ENCODE results near the gene ST7L. TPM values are rescaled to one million over a fixed set of nuclear protein-coding genes. Genes with fewer than 3 reads are reported as not detected.

Gene ST7L
- total RNA-seq, 1 donor from 2014 or later: 18.8 TPM

GRCh38 chr1:112618114-112618720 lies 724 bp downstream of the ST7L start:
- no peak for DNase-seq (ENCODE audit: low spot score)

- no peak for DNase-seq (ENCODE audit: low spot score)
These were observed 4.4 kb downstream of the ST7L start for GRCh38 chr1:112614460-112615065.

DNA sequence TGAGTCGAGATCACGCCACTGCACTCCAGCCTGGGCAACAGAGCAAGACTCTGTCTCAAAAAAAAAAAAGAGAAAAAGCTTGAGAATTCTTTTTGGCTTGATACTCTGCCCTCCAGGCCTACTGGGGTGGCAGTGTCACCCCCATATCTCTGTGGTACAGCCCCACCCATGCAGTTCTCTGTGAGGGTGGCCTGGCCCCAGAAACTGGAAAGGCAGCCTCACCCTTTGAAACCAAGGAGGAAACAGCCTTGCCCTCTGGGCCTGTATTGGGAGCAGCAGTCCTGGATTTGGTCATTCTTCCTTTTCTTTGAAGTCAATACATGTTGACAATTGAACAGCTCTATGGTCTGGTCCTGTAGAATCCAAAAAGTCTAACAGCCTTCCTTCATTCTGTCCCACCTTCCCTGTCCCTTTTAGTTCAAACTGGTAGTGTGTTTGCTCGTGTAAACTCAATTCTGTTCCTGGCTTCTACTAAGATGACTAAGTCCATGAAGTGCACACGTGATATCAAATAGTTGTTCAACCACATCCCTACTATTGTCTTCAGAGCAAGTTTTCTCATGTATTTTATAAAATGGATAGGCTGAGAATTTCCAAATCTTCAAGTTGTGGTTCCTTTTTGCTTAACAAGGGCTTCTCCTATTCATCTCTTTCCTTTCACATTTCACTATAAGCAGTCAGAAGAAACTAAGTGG lies 13.2 kb downstream of the ST7L start:
- DNase-seq (ENCODE audit: low spot score): no peak

DNA sequence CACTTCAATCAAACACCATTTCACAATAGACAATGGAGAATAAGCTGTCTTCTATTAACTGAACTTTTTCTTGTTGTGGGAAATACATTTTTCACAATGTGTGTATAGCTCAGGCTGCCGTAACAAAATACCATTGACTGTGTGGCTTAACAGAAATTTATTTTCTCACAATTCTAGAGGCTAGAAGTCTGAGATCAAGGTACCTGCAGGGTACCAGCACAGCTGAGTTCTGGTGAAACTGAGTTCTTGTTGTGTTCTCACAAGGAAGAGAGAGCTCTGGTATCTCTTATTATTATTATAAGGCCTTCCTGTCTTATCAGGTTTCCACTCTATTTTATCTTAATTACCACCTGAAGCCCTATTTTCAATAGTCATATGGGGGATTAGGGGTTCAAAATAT lies 15.4 kb downstream of the ST7L start:
- DNase-seq (ENCODE audit: low spot score): no peak

DNA sequence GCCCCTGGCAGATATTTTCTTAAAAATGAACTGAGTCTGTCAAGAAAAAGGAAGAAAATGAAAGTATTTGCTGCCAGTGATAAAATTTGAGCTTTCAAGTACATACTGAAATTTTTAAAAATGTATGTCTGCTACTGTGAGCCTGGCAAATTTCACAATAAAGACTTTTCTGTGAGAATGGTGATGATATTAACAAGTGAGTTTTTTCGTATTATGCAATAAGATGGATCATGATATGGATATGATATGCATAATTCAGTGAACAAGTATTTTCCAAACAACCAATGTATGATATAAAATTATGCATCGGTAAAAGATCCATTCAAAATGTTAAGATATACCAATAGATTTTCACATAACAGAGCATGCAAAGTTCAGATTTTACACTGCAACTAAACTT lies 15.9 kb downstream of the ST7L start:
- no peak for DNase-seq (ENCODE audit: low spot score)

DNA sequence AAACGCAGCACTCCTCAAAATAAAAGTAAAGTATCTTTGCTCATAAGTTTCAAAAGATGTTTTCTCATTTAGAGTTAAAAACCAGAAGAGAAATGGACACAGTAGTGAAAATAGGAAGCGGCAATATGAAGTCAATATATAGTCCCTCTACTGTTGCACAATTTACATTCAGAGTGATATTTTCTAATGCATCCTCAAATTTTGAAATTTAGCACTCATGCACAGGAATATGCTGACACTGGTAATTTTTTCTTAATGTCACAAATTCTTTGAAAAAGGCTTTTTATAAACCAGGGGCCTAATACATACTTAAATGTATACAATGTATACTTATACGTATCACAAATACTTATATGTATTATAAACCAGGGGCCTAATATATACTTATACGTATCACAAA lies 19.5 kb downstream of the ST7L start:
- no peak for DNase-seq (ENCODE audit: low spot score)

DNA sequence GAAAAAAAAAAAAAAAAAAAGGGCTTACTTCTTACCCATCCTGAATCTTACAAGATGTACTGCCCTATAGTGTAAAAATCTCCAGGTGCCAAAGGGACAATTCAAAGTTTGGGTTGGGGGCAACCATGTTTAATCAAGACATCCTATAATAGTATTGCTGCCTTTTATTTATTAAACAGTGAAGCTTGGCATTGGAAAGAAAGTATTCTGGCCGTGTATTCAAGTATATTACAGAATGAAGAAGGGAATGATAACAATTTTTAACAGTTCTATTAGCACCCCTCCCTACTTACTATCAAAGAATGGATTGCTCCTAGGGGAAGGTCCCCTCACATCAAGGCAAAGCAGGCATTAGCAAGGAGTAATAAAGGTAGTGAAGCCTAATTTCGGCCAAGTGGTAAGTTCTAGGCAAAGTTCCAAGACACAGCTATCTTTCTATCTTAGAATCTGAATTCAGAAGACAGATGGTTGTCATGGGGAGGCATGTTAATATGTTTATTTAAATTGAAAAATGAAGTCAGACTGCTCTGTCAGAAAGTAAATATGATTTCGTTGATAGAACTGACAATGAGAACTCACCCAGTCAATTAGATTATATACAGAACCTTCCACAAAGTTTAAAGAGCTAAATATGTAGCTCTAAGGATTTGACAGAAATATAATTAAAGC lies 24.6 kb downstream of the ST7L start:
- no peak for DNase-seq (ENCODE audit: low spot score)

DNA sequence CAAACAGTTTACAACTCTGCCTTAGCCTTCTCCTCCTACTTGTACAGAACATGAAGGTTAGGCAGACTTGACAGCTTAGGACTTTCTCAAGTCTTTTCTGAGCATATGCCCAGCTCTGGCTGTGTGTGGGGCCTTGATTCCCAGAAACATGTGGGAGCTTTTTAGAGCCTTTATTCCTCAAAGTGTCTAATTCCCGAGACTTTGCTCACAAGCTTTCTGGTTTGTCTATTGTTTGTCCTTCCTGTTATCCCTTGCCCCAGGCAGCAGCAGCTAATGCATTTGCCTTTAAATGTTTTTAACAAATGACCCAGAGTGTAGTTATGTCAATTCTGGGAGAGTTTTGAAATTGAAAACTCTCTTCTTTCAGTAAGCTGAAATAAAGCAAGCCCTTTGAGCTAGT lies 29.2 kb downstream of the ST7L start:
- DNase-seq (ENCODE audit: low spot score): no peak

DNA sequence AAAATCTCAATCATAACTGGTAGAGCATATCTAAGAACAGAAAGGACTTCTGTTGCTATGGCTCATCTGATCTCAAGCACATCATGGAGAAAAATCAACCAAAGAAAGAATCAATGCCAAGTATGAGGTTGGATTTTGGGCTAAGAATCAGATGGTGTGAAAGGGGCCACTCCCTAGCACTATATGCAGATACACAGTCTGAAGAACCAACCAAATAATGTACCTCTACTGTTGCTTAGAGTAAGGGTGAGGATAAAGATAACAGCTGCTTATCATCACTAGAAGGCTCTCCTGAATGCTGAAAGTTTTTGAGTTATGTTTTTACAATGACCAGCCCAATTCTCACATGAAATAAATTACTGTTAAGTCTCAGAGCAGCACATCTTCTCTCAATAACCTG lies 35.6 kb downstream of the ST7L start:
- DNase-seq (ENCODE audit: low spot score): no peak

DNA sequence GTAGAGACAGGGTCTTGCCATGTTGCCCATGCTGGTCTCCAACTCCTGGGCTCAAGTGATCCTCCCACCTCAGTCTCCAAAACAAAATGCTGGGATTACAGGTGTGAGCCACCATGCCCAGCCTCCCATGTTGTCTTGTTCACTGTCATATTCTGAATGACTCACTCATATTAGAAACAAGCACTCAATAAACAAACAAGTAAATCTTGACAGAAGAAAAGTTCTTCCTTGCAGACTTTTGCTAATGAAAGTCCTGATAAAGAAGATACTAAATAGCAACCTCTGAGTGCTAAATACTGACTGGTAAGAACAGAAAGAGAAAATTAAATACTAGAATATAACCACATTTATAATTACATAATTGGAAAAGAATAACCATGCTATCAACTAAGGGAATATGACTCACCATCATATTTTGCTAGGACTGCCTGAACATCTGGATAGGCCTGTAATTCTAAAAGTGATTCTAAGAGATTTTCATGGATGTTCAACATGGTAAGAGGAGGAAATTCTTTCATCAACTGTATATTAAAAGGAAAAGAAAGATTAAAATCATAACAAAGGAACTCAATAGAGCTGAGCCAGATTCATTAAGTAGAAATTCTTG lies 37.3 kb downstream of the ST7L start:
- DNase-seq (ENCODE audit: low spot score): no peak

DNA sequence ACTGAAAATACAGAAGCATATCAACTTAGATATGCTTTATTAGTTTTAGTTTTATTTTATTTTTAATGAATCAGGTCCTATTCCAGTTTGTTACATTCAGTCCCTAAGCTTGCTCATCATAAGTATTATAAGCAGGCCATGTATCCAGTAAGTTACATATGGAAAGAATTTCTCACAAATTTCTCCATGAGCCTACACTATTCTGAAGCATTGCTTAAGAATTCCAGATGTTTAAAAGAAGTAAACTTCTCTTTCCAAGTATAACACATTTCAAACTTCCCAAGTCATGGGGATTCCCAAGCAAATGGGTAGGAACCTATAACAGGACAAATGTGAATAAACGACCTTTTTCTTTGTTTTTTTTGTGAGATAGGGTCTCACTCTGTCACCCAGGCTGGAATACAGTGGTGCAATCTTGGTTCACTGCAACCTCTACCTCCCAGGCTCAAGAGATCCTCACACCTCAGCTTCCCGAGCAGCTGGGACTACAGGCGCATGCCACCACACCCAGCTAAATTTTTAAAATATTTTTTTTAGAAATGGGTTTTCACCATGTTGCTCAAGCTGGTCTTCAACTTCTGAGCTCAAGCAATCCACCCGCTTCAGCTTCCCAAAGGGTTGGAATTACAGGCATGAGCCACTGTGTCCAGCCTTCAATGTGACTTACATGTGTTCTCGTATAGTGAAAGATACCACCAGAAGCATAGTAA lies 39.0 kb downstream of the ST7L start:
- DNase-seq (ENCODE audit: low spot score): no peak

DNA sequence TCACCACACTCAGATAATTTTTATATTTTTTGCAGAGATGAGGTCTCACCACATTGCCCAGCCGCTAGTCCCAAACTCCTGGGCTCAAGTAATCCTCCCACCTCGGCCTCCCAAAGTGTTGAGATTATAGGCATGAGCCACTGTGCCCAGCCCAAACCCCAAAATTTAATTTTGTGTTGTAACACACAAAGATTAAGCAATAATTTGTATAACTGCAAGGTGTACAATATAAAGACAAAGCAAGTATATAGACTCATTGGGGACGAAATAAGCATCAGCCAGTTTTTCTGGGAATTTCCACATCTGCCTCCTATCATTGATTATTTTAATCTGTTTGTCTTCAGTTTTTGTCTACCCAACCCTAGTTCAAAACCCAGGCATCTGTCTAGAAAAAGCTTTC lies 42.7 kb downstream of the ST7L start:
- no peak for DNase-seq (ENCODE audit: low spot score)

- DNase-seq (ENCODE audit: low spot score): no peak
These were observed 43.7 kb downstream of the ST7L start for GRCh38 chr1:112575154-112575804.

DNA sequence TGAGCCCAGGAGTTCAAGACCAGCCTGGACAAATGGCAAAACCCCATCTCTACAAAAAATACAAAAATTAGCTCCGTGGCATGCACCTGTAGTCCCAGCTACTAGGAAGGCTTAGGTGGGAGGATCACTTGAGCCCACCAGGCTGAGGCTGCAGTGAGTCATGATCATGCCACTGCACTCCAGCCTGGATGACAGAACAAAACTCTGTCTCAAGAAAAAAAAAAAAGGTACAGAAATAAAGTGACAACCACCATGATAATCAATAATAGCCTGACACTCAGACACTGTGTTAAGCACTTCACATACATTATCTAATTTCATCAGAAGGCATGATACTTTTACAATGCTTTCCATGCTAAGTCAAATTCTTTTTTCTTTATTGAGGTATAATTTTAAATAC lies 53.1 kb downstream of the ST7L start:
- no peak for DNase-seq (ENCODE audit: low spot score)

GRCh38 chr1:112564081-112564480 lies 54.9 kb downstream of the ST7L start:
- no peak for DNase-seq (ENCODE audit: low spot score)

DNA sequence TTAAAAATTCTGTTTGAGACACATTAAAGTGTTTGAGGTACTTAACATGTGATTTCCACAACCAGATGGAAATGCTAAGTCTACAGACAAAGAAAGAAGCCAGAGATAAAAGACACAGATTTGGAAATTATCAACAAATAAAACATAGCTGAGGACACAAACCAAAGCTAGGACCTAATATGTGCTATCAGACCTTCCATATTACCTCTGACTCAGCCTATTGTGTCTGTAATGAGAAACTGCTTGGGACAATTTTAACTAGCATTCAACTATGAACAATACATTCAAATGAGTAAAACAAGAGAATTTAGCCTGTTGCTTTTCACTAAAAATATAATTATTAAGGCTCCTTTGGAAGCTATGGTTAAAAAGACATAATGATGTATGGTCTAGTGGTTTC lies 55.6 kb downstream of the ST7L start:
- no peak for DNase-seq (ENCODE audit: low spot score)

DNA sequence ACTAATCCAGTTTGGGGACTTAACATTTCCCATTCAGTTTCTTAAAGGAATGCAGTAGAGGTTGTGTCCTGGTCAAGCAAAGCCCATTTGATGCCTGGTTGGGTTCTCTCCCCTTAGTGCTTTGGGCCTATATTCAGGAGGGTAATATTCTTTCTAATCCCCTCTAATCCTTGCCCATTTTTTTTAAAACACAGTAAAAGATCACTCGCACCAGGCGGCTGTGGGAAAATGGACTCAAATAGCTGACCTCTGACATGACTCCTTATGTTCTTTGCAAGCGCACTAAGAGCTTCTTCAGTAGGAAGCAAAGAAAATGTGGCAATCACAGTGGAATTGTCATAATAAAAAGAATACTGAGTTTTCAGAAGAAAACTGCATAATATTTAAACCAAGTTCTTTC lies 60.3 kb downstream of the ST7L start:
- no peak for DNase-seq (ENCODE audit: low spot score)

DNA sequence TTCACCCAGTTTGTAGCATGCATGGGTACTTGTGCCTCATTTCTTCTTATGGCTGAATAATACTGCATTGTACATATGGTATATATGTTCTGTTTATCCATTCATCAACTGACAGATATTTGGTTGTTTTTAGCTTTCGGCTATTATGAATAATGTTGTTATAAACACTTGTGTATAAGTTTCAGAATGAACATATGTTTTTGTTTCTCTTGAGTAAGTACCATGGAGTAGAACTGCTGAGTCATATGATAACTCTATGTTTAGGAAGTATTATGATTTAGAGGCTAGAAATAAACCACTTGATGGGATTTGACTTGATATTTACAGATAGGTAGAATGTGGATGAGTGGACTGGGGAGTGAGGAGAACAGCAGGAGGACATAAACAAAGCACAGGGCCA lies 61.6 kb downstream of the ST7L start:
- no peak for DNase-seq (ENCODE audit: low spot score)

DNA sequence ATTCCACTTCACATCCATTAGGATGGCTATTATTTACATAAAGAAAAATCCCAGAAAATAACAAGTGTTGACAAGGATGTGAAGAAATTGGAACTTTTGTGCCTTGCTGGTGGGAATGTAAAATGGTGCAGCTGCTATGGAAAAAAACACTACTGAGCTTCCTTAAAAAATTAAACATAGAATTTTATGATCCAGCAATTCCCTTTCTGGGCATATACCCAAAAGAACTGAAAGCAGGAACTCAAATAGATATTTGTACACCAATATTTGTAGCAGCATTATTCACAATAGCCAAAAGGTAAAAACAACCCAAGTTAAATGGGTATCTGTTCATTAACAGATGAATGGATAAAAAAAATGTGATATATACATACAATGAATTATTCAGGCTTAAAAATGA lies 64.5 kb downstream of the ST7L start:
- no peak for DNase-seq (ENCODE audit: low spot score)

DNA sequence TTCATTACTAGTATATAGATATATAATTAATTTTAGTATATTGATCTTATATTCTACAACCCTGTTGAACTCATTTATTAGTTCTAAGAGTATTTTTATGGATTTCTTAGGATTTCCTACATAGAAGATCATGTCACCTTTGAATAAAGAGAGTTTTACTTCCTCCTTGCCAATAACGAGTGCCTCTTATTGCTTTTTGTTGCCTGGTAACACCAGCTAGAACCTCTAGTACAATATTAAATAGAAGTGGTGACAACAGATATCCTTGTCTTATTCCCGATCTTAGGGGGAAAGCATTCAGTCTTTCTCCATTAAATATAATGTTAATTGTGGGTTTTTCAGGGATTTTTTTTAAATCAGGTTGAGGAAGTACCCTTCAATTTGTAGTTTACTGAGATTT lies 69.4 kb downstream of the ST7L start:
- no peak for DNase-seq (ENCODE audit: low spot score)

DNA sequence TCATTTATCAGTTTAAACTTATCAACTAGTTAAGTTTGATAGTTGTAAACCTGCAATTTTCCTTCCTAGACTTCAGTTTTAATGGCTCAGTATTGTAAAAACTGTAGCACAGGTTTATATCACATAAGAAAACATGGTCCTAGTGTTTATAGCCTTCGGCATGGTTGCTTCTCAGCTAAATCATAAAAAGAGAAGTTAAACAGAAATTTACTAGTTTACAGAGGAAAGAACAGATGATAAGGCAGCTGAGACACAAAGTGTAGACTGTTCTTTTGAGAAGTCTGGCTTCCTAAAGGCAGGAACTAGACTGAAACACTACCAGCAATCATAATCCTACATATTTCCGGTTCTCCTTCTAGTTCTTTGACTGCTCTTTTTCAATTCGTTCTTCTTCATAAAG lies 70.4 kb downstream of the ST7L start:
- no peak for DNase-seq (ENCODE audit: low spot score)

Data from mucosa of gallbladder (tissue), 1 donor.